GM23338 (cell line): Measurements from ENCODE around the gene SPOUT1. TPM values are rescaled to one million over a fixed set of nuclear protein-coding genes. Genes with fewer than 3 reads are reported as not detected.

ENCODE experiments used
- ATAC-seq: fragments of 200-7000 bp; cut with Tn5 transposase; 3 replicates; pipeline ENCODE4 v1.9.1; 2020
- DNase-seq: peaks from one replicate; pipeline ENCODE4 v3.0.0-alpha.2; 2015; ENCODE audit warnings: low spot score
- H2AFZ ChIP-seq: fragments of 200-600 bp; sonication (generic); 2 replicates; pipeline ENCODE4 v1.8.0; 2016; ENCODE audit warnings: antibody characterized with exemption, mild to moderate bottlenecking, moderate library complexity
- H3F3A ChIP-seq: fragments of 200-600 bp; sonication (generic); replicated peaks from 2 replicates; pipeline ENCODE4 v1.8.0; 2017; ENCODE audit warnings: antibody characterized with exemption, mixed run types, low read depth
- H3K27ac ChIP-seq: fragments of 200-600 bp; sonication (generic); 2 replicates; pipeline ENCODE4 v1.6.1; 2016; ENCODE audit warnings: low read depth
- H3K27me3 ChIP-seq: fragments of 200-600 bp; sonication (generic); 2 replicates; pipeline ENCODE4 v1.8.0; 2016; ENCODE audit warnings: mild to moderate bottlenecking, mixed run types, moderate library complexity; ENCODE audit not compliant: insufficient read depth
- H3K36me3 ChIP-seq: fragments of 200-600 bp; sonication (generic); 2 replicates; pipeline ENCODE4 v1.8.0; 2016; ENCODE audit warnings: mild to moderate bottlenecking; ENCODE audit not compliant: insufficient read depth
- H3K4me1 ChIP-seq: fragments of 200-600 bp; sonication (generic); 2 replicates; pipeline ENCODE4 v1.8.0; 2016; ENCODE audit warnings: mild to moderate bottlenecking, moderate library complexity; ENCODE audit not compliant: insufficient read depth
- H3K4me2 ChIP-seq: fragments of 200-600 bp; sonication (generic); 2 replicates; pipeline ENCODE4 v1.7.1; 2017; ENCODE audit warnings: mixed run types
- H3K4me3 ChIP-seq: fragments of 200-600 bp; sonication (generic); 2 replicates; pipeline ENCODE4 v1.6.1; 2016; ENCODE audit warnings: mixed run types
- H3K79me2 ChIP-seq: fragments of 200-600 bp; sonication (generic); replicated peaks from 2 replicates; pipeline ENCODE4 v1.8.0; 2017; ENCODE audit warnings: mild to moderate bottlenecking; ENCODE audit not compliant: insufficient read depth
- H3K9me2 ChIP-seq: fragments of 200-600 bp; sonication (generic); 2 replicates; pipeline ENCODE4 v1.8.0; 2017; ENCODE audit not compliant: insufficient read depth
- H4K20me1 ChIP-seq: fragments of 200-600 bp; sonication (generic); replicated peaks from 2 replicates; pipeline ENCODE4 v1.8.0; 2017; ENCODE audit warnings: mild to moderate bottlenecking; ENCODE audit not compliant: insufficient read depth
- H3K27ac Mint-ChIP-seq: 2 replicates; pipeline ENCODE4 v1.8.0; 2020; ENCODE audit warnings: inconsistent platforms, mild to moderate bottlenecking, moderate library complexity, mixed read lengths
- H3K27me3 Mint-ChIP-seq: 3 replicates; pipeline ENCODE4 v1.8.0; 2022; ENCODE audit warnings: low read depth, mild to moderate bottlenecking, moderate library complexity, mixed read lengths, inconsistent platforms; ENCODE audit not compliant: insufficient read depth, poor library complexity
- H3K36me3 Mint-ChIP-seq: 3 replicates; pipeline ENCODE4 v1.8.0; 2021; ENCODE audit warnings: low read depth, mild to moderate bottlenecking, inconsistent platforms, moderate library complexity, mixed read lengths
- H3K4me1 Mint-ChIP-seq: 3 replicates; pipeline ENCODE4 v1.8.0; 2020; ENCODE audit warnings: mild to moderate bottlenecking, inconsistent platforms, mixed read lengths
- H3K4me3 Mint-ChIP-seq: 3 replicates; pipeline ENCODE4 v1.8.0; 2021; ENCODE audit warnings: moderate library complexity, mild to moderate bottlenecking, inconsistent platforms, mixed read lengths
- H3K9me3 Mint-ChIP-seq: 3 replicates; pipeline ENCODE4 v1.8.0; 2020; ENCODE audit warnings: moderate library complexity, mild to moderate bottlenecking, inconsistent platforms, mixed read lengths
- CREB1 ChIP-seq: fragments of 250-450 bp; sonication (Bioruptor Pico); IDR thresholded peaks from 2 replicates; pipeline ENCODE4 v1.5.0; 2020; ENCODE audit warnings: low read depth, mild to moderate bottlenecking, moderate library complexity
- JUNB ChIP-seq: IDR thresholded peaks from one replicate; pipeline ENCODE4 v1.6.1; 2016; ENCODE audit warnings: antibody characterized with exemption; ENCODE audit not compliant: unreplicated experiment
- NANOG ChIP-seq: IDR thresholded peaks from 2 replicates; pipeline ENCODE4 v1.6.1; 2016; ENCODE audit warnings: antibody characterized with exemption, borderline replicate concordance
- POLR2AphosphoS5 ChIP-seq: IDR thresholded peaks from 2 replicates; pipeline ENCODE4 v1.6.1; 2016; ENCODE audit warnings: antibody characterized with exemption, low read depth
- STAT1 ChIP-seq: IDR thresholded peaks from one replicate; pipeline ENCODE4 v1.6.1; 2016; ENCODE audit warnings: antibody characterized with exemption; ENCODE audit not compliant: unreplicated experiment
- ZNF114 ChIP-seq: fragments of 250-450 bp; sonication (Bioruptor Pico); IDR thresholded peaks from 2 replicates; pipeline ENCODE4 v1.5.0; 2020; ENCODE audit warnings: mild to moderate bottlenecking, moderate library complexity
- ZNF331 ChIP-seq: fragments of 250-450 bp; sonication (Bioruptor Pico); IDR thresholded peaks from 2 replicates; pipeline ENCODE4 v1.5.0; 2020; ENCODE audit warnings: low read depth, mild to moderate bottlenecking, moderate library complexity
- polyA plus RNA-seq: library from polyadenylated mRNA; unstranded; fragments of >200 nt; fragmentation: Nextera tagmentation; extraction: Ambion mirVana; gene quantifications from 2 replicates; pipeline ENCODE4 v1.2.1, GENCODE V29; 2016
- total RNA-seq: library from RNA; depleted of rRNA; stranded (reverse); fragments of >200 nt; shearing (Covaris generic); gene quantifications from 2 replicates; pipeline ENCODE4 v1.2.3, GENCODE V29; 2014
- TF ChIP-seq, protein P1 (sequence below): fragments of 250-450 bp; sonication (Bioruptor Pico); IDR thresholded peaks from 2 replicates; pipeline ENCODE4 v1.5.0; 2020; ENCODE audit warnings: mild to moderate bottlenecking, moderate library complexity
- TF ChIP-seq, protein P2 (sequence below), 2 experiments: fragments of 200-600 bp in 1 of 2; sonication (generic) in 1 of 2; conservative IDR thresholded peaks; 2 replicates each; pipeline versions ENCODE4 v1.5.1 to v1.6.1; 2016 to 2017; ENCODE audit warnings: antibody characterized with exemption in 2 of 2, low read depth in 2 of 2, mild to moderate bottlenecking in 2 of 2, moderate library complexity in 1 of 2

SPOUT1 gene
- total and polyA plus RNA-seq, 2 experiments from 2014 or later, result 28.5 to 50.9 TPM

DNA sequence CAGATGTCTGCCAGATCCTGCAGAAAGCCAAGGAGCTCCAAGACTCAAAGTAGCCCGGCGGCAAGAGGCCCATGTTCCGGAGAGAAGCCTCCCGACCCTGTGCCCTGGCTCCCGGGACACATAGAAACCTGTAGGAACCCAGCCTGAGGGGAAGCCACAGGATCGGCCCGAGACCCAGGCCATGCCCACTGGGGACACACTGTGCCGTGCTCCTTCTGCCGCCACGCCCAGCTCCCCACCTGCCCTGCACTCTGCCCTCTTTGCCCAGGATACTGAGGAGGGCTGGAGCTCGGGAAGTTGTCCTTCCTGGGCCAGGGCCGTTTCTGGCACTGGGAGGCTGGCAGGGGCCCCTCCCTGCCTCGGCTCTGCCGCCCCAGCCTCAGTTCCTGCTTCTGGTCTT is 21.8 kb downstream of the SPOUT1 start:
- no peak overlapping the region for H2AFZ ChIP-seq
- H3K4me1 Mint-ChIP-seq, result no peaks in the 10 kb centered on the region
- H3K27ac ChIP-seq, result no peak overlapping the region
- 0 out of 2 replicates have a peak, but pooled peaks cover 4% of the 10 kb centered on the region for H3F3A ChIP-seq
- no peak overlapping the region for H3K27ac Mint-ChIP-seq
- TF ChIP-seq CREB1 (CRISPR knock-in tag), result no peak
- no peak for TF ChIP-seq JUNB
- TF ChIP-seq, protein P1, sequence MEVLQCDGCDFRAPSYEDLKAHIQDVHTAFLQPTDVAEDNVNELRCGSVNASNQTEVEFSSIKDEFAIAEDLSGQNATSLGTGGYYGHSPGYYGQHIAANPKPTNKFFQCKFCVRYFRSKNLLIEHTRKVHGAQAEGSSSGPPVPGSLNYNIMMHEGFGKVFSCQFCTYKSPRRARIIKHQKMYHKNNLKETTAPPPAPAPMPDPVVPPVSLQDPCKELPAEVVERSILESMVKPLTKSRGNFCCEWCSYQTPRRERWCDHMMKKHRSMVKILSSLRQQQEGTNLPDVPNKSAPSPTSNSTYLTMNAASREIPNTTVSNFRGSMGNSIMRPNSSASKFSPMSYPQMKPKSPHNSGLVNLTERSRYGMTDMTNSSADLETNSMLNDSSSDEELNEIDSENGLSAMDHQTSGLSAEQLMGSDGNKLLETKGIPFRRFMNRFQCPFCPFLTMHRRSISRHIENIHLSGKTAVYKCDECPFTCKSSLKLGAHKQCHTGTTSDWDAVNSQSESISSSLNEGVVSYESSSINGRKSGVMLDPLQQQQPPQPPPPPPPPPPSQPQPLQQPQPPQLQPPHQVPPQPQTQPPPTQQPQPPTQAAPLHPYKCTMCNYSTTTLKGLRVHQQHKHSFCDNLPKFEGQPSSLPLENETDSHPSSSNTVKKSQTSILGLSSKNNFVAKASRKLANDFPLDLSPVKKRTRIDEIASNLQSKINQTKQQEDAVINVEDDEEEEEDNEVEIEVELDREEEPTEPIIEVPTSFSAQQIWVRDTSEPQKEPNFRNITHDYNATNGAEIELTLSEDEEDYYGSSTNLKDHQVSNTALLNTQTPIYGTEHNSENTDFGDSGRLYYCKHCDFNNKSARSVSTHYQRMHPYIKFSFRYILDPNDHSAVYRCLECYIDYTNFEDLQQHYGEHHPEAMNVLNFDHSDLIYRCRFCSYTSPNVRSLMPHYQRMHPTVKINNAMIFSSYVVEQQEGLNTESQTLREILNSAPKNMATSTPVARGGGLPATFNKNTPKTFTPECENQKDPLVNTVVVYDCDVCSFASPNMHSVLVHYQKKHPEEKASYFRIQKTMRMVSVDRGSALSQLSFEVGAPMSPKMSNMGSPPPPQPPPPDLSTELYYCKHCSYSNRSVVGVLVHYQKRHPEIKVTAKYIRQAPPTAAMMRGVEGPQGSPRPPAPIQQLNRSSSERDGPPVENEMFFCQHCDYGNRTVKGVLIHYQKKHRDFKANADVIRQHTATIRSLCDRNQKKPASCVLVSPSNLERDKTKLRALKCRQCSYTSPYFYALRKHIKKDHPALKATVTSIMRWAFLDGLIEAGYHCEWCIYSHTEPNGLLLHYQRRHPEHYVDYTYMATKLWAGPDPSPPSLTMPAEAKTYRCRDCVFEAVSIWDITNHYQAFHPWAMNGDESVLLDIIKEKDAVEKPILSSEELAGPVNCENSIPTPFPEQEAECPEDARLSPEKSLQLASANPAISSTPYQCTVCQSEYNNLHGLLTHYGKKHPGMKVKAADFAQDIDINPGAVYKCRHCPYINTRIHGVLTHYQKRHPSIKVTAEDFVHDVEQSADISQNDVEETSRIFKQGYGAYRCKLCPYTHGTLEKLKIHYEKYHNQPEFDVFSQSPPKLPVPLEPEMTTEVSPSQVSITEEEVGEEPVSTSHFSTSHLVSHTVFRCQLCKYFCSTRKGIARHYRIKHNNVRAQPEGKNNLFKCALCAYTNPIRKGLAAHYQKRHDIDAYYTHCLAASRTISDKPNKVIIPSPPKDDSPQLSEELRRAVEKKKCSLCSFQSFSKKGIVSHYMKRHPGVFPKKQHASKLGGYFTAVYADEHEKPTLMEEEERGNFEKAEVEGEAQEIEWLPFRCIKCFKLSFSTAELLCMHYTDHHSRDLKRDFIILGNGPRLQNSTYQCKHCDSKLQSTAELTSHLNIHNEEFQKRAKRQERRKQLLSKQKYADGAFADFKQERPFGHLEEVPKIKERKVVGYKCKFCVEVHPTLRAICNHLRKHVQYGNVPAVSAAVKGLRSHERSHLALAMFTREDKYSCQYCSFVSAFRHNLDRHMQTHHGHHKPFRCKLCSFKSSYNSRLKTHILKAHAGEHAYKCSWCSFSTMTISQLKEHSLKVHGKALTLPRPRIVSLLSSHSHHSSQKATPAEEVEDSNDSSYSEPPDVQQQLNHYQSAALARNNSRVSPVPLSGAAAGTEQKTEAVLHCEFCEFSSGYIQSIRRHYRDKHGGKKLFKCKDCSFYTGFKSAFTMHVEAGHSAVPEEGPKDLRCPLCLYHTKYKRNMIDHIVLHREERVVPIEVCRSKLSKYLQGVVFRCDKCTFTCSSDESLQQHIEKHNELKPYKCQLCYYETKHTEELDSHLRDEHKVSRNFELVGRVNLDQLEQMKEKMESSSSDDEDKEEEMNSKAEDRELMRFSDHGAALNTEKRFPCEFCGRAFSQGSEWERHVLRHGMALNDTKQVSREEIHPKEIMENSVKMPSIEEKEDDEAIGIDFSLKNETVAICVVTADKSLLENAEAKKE (CRISPR knock-in tag), result no peak
- no peak for TF ChIP-seq ZNF331
- no peak for TF ChIP-seq NANOG
- no peak for TF ChIP-seq POLR2AphosphoS5
- no peak for TF ChIP-seq STAT1
- TF ChIP-seq, protein P2, sequence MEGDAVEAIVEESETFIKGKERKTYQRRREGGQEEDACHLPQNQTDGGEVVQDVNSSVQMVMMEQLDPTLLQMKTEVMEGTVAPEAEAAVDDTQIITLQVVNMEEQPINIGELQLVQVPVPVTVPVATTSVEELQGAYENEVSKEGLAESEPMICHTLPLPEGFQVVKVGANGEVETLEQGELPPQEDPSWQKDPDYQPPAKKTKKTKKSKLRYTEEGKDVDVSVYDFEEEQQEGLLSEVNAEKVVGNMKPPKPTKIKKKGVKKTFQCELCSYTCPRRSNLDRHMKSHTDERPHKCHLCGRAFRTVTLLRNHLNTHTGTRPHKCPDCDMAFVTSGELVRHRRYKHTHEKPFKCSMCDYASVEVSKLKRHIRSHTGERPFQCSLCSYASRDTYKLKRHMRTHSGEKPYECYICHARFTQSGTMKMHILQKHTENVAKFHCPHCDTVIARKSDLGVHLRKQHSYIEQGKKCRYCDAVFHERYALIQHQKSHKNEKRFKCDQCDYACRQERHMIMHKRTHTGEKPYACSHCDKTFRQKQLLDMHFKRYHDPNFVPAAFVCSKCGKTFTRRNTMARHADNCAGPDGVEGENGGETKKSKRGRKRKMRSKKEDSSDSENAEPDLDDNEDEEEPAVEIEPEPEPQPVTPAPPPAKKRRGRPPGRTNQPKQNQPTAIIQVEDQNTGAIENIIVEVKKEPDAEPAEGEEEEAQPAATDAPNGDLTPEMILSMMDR (conservative IDR thresholded peaks at IDR 0.05; ENCODE audit: low read depth in 2 of 2), result no peak
- TF ChIP-seq ZNF114 (CRISPR knock-in tag), result no peak
- no peaks in the 10 kb centered on the region for H3K79me2 ChIP-seq
- no peaks in the 10 kb centered on the region for H3K9me3 Mint-ChIP-seq
- no peaks in the 10 kb centered on the region for H3K4me1 ChIP-seq
- peaks cover 3% of the 10 kb centered on the region for H4K20me1 ChIP-seq
- peaks cover 2% of the 10 kb centered on the region for H3K27me3 Mint-ChIP-seq
- no peaks in the 10 kb centered on the region for H3K9me2 ChIP-seq
- ATAC-seq, result no peak
- H3K36me3 ChIP-seq, result no peaks in the 10 kb centered on the region
- peaks cover 27% of the 10 kb centered on the region for H3K36me3 Mint-ChIP-seq
- no peaks in the 10 kb centered on the region for H3K27me3 ChIP-seq
- no peak overlapping the region for H3K4me2 ChIP-seq
- DNase-seq, result no peak
- no peak overlapping the region for H3K4me3 Mint-ChIP-seq
- no peak overlapping the region for H3K4me3 ChIP-seq
